ENCODE results near the gene FMR1. TPM values are rescaled to one million over a fixed set of nuclear protein-coding genes. Genes with fewer than 3 reads are reported as not detected.

Gene FMR1
- total and polyA plus RNA-seq, 10 donors: 20.6 to 78.4 (median 57.9) TPM

DNA sequence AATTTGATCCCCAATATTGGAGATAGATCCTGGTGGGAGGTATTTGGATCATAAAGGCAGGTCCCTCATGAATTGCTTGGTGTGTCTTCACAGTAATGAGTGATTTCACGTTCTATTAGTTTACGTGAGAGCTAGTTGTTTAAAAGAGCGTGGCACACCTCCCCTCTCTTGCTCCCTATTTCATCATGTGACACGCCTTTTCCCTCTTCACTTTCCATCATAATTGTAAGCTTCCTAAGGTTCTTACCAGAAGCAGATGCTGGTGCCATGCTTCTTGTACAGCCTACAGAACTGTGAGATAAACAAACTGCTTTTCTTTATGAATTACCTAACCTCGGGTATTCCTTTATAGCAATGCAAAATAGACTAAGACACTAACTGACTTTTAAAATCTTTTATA lies 34.0 kb upstream of the FMR1 start:
- DNase-seq: no peak
- no peaks in the 10 kb centered on the region for H3K4me1 ChIP-seq
- no peaks in the 10 kb centered on the region for H3K27me3 ChIP-seq (replicated peaks in 1 of 7)
- 70 to 93% (median 83%) methylated on average over 5 of the region's 5 CpGs for WGBS, 5 donors
- H3K36me3 ChIP-seq: no peaks in the 10 kb centered on the region
- no peak overlapping the region for H3K4me3 ChIP-seq
- TF ChIP-seq, protein P1, sequence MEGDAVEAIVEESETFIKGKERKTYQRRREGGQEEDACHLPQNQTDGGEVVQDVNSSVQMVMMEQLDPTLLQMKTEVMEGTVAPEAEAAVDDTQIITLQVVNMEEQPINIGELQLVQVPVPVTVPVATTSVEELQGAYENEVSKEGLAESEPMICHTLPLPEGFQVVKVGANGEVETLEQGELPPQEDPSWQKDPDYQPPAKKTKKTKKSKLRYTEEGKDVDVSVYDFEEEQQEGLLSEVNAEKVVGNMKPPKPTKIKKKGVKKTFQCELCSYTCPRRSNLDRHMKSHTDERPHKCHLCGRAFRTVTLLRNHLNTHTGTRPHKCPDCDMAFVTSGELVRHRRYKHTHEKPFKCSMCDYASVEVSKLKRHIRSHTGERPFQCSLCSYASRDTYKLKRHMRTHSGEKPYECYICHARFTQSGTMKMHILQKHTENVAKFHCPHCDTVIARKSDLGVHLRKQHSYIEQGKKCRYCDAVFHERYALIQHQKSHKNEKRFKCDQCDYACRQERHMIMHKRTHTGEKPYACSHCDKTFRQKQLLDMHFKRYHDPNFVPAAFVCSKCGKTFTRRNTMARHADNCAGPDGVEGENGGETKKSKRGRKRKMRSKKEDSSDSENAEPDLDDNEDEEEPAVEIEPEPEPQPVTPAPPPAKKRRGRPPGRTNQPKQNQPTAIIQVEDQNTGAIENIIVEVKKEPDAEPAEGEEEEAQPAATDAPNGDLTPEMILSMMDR (IDR thresholded peaks at IDR 0.05 in 8 of 11, conservative IDR thresholded peaks at IDR 0.05 in 3 of 11): no peak
- no peak for TF ChIP-seq POLR2AphosphoS5 (IDR thresholded peaks at IDR 0.05)
- TF ChIP-seq POLR2A (IDR thresholded peaks at IDR 0.05): no peak
- H3K9me3 ChIP-seq: peaks cover 0 to 5% (median 0%) of the 10 kb centered on the region in 8 donors
- intact Hi-C loops (cut with DNase I; ENCODE audit: low total_unique reads): no loop called here
- H3K27ac ChIP-seq: no peak overlapping the region

- no peak overlapping the region for H3K27ac ChIP-seq
- no peaks in the 10 kb centered on the region for H3K36me3 ChIP-seq
- TF ChIP-seq POLR2A (IDR thresholded peaks at IDR 0.05): no peak
- TF ChIP-seq POLR2AphosphoS5 (IDR thresholded peaks at IDR 0.05): no peak
- TF ChIP-seq, protein P1 (IDR thresholded peaks at IDR 0.05 in 8 of 11, conservative IDR thresholded peaks at IDR 0.05 in 3 of 11): no peak
- DNase-seq: no peak
- no peak overlapping the region for H3K4me3 ChIP-seq
- H3K27me3 ChIP-seq (replicated peaks in 1 of 7): no peaks in the 10 kb centered on the region
- intact Hi-C loops (cut with DNase I; ENCODE audit: low total_unique reads): no loop called here
- 40 to 54% (median 46%) methylated on average over 2 of the region's 2 CpGs for WGBS, 5 donors
- H3K4me1 ChIP-seq: no peaks in the 10 kb centered on the region
- H3K9me3 ChIP-seq: peaks cover 0 to 4% (median 0%) of the 10 kb centered on the region in 8 donors
Observed at GRCh38 chrX:147884958-147885357, 26.8 kb upstream of the FMR1 start.

DNA sequence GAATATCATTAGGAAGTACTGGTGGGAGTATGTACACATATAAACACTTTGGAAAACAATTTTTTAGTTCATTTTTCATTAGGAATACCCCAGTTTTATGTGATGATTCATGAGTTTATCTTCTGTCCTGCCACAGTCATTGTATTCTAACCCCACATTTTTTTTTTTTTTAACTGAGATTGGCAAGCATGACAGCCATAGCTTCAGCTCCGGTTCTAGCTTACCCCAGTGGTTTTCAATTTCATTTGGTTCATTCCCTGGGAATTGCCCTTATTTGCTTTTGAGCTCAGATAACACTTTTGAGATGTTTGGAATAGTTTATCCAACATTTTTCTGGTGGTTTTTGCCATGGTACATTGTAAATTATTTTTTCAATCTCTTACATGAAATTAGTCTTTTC lies 21.0 kb upstream of the FMR1 start:
- TF ChIP-seq POLR2AphosphoS5 (IDR thresholded peaks at IDR 0.05): no peak
- TF ChIP-seq, protein P1 (IDR thresholded peaks at IDR 0.05 in 8 of 11, conservative IDR thresholded peaks at IDR 0.05 in 3 of 11): no peak
- TF ChIP-seq POLR2A (IDR thresholded peaks at IDR 0.05): no peak
- Histone ChIP-seq H3K9me3 (peaks cover 0 to 4% (median 0%) of the 10 kb centered on the region in 8 donors), H3K27me3 (replicated peaks in 1 of 7) (no peaks in the 10 kb centered on the region), H3K36me3 (no peaks in the 10 kb centered on the region), H3K4me1 (no peaks in the 10 kb centered on the region), H3K27ac (no peak overlapping the region), H3K4me3 (no peak overlapping the region)
- 63 to 92% (median 68%) methylated on average over 1 of the region's 1 CpG for WGBS, 5 donors
- no peak for DNase-seq
- intact Hi-C loops (cut with DNase I; ENCODE audit: low total_unique reads): no loop called here

DNA sequence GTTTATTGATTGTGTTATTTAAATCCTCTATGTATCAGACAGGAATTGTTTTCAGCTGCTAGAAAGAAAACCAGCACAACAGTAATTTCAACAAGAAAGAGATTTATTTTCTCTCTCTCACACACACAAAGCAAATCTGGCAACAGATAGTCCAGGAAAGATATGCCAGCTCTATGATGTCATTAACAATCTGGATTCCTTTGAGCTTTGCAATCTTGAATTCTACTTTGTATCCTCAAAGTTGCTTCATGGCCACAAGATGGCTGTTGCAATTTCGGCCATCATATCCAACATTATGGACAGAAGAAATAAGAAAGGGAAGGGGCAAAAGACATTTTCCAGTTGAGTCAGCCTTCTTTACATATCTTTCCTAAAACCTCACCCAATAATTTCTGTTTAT lies 19.8 kb upstream of the FMR1 start:
- Histone ChIP-seq H3K4me1 (no peaks in the 10 kb centered on the region), H3K27me3 (replicated peaks in 1 of 7) (no peaks in the 10 kb centered on the region), H3K27ac (no peak overlapping the region), H3K36me3 (no peaks in the 10 kb centered on the region), H3K9me3 (peaks cover 0 to 5% (median 0%) of the 10 kb centered on the region in 8 donors), H3K4me3 (no peak overlapping the region)
- no peak for TF ChIP-seq POLR2AphosphoS5 (IDR thresholded peaks at IDR 0.05)
- TF ChIP-seq, protein P1 (IDR thresholded peaks at IDR 0.05 in 8 of 11, conservative IDR thresholded peaks at IDR 0.05 in 3 of 11): no peak
- no peak for TF ChIP-seq POLR2A (IDR thresholded peaks at IDR 0.05)
- no peak for DNase-seq
- intact Hi-C loops (cut with DNase I; ENCODE audit: low total_unique reads): no loop called here
- 66 to 100% (median 93%) methylated on average over 1 of the region's 1 CpG for WGBS, 5 donors
